ENCODE results near the gene MT1X.

MT1X gene

DNA sequence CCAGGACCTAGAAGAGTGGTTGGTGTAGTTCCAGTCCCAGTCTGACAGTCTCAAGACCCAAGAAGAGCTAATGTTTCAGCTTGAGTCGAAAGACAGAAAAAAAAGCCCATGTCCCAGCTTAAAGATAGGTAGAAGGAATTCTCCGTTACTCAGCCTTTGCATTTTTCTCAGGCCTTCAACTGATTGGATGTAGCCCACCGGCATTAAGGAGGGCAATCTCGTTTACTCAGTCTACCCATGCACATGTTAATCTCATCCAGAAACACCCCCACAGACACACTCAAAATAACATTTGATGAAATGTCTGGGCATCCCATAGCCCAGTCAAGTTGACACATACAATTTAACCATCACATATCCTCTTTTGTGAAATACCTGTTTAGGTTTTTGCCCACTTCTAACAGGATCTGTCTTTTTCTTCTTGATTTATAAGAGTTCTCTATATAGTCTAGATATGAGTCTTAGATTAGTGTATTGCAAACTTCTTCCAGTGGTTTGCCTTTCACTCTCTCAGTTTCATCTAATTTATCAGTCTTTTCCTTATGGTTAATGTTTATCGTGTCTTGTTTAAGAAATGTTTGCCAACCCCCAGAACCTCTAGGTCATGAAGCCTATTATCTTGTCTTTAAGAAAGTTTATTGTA lies 40.1 kb downstream of the MT1X start:
- no peak overlapping the region for H3K4me2 ChIP-seq (ENCODE audit: low read depth, low read length)
- no peaks in the 10 kb centered on the region for H3K27me3 ChIP-seq (replicated peaks; ENCODE audit: insufficient read depth, low read length)
- TF ChIP-seq EZH2phosphoT487 (IDR thresholded peaks at IDR 0.05; ENCODE audit: low read length) (no peak), EZH2 (optimal IDR thresholded peaks at IDR 0.05; ENCODE audit: low read depth, low read length) (no peak)
- TF ChIP-seq, protein P1, sequence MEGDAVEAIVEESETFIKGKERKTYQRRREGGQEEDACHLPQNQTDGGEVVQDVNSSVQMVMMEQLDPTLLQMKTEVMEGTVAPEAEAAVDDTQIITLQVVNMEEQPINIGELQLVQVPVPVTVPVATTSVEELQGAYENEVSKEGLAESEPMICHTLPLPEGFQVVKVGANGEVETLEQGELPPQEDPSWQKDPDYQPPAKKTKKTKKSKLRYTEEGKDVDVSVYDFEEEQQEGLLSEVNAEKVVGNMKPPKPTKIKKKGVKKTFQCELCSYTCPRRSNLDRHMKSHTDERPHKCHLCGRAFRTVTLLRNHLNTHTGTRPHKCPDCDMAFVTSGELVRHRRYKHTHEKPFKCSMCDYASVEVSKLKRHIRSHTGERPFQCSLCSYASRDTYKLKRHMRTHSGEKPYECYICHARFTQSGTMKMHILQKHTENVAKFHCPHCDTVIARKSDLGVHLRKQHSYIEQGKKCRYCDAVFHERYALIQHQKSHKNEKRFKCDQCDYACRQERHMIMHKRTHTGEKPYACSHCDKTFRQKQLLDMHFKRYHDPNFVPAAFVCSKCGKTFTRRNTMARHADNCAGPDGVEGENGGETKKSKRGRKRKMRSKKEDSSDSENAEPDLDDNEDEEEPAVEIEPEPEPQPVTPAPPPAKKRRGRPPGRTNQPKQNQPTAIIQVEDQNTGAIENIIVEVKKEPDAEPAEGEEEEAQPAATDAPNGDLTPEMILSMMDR (IDR thresholded peaks at IDR 0.05; ENCODE audit: low read length) = no peak
- no peak overlapping the region for H3K9ac ChIP-seq (ENCODE audit: low read length)
- no peak overlapping the region for H3K4me3 ChIP-seq (ENCODE audit: low read length)
- no peaks in the 10 kb centered on the region for H3K4me1 ChIP-seq (ENCODE audit: low read length)
- no peaks in the 10 kb centered on the region for H4K20me1 ChIP-seq (ENCODE audit: insufficient read depth, low read length)
- no peak overlapping the region for H3K27ac ChIP-seq (ENCODE audit: low read length)
- H2AFZ ChIP-seq (ENCODE audit: low read length) = no peak overlapping the region
- H3K36me3 ChIP-seq (replicated peaks; ENCODE audit: insufficient read depth, low read length) = no peaks in the 10 kb centered on the region
- H3K79me2 ChIP-seq (ENCODE audit: low read length) = no peaks in the 10 kb centered on the region
- no peak for DNase-seq
- no peaks in the 10 kb centered on the region for H3K9me2 ChIP-seq (replicated peaks; ENCODE audit: insufficient read depth, low read length)
- no peaks in the 10 kb centered on the region for H3F3A ChIP-seq (ENCODE audit: insufficient read depth, low read length)
- H3K9me3 ChIP-seq (replicated peaks; ENCODE audit: insufficient read depth, low read length) = no peaks in the 10 kb centered on the region

DNA sequence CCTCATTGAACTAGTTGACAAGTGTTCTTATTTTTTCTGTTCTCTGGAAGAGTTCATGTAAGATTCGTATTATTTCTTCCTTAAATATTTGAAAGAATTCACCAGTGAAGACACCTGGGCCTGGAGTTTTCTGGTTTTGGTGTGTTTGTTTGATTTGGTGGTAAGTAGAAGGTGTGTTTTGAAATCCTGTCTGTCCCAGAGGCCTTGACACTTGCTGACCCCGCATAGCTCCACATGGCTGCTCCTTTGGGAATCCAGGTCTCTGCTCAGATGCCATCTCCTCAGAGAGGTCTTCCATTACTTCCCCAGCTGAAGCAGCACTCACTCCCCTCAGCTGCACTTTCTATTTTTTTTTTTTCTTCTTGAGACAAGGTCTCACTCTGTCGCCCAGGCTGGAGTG lies 41.9 kb downstream of the MT1X start:
- Histone ChIP-seq H3K36me3 (replicated peaks; ENCODE audit: insufficient read depth, low read length) (no peaks in the 10 kb centered on the region), H3K27ac (ENCODE audit: low read length) (no peak overlapping the region), H3K4me1 (ENCODE audit: low read length) (no peaks in the 10 kb centered on the region), H3K79me2 (ENCODE audit: low read length) (no peaks in the 10 kb centered on the region), H3K4me3 (ENCODE audit: low read length) (no peak overlapping the region), H3K9ac (ENCODE audit: low read length) (no peak overlapping the region), H3F3A (ENCODE audit: insufficient read depth, low read length) (no peaks in the 10 kb centered on the region), H4K20me1 (ENCODE audit: insufficient read depth, low read length) (no peaks in the 10 kb centered on the region), H3K4me2 (ENCODE audit: low read depth, low read length) (no peak overlapping the region), H2AFZ (ENCODE audit: low read length) (no peak overlapping the region), H3K27me3 (replicated peaks; ENCODE audit: insufficient read depth, low read length) (no peaks in the 10 kb centered on the region), H3K9me3 (replicated peaks; ENCODE audit: insufficient read depth, low read length) (no peaks in the 10 kb centered on the region), H3K9me2 (replicated peaks; ENCODE audit: insufficient read depth, low read length) (no peaks in the 10 kb centered on the region)
- DNase-seq = no peak
- TF ChIP-seq EZH2phosphoT487 (IDR thresholded peaks at IDR 0.05; ENCODE audit: low read length) (no peak), EZH2 (optimal IDR thresholded peaks at IDR 0.05; ENCODE audit: low read depth, low read length) (no peak)
- TF ChIP-seq, protein P1 (IDR thresholded peaks at IDR 0.05; ENCODE audit: low read length) = no peak

DNA sequence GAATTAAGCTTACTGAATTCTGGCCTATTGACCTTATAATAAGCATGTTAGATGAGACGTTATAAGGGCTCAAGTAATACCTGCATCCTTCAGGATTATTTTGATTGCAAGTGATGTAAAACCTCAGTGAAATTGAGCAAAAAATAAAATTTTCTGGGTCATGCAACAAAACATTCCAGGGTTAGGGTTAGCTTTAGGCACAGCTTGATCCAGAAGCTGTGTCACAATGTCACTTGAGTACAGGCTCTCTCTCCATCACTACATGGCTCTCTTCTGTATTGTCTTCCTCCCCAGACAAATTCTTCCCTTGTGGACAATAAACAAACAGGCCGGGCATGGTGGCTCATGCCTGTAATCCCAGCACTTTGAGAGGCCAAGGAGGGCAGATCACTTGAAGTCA lies 44.0 kb downstream of the MT1X start:
- H4K20me1 ChIP-seq (ENCODE audit: insufficient read depth, low read length) = no peaks in the 10 kb centered on the region
- H3K4me2 ChIP-seq (ENCODE audit: low read depth, low read length) = no peak overlapping the region
- H3F3A ChIP-seq (ENCODE audit: insufficient read depth, low read length) = no peaks in the 10 kb centered on the region
- no peaks in the 10 kb centered on the region for H3K9me3 ChIP-seq (replicated peaks; ENCODE audit: insufficient read depth, low read length)
- H3K4me1 ChIP-seq (ENCODE audit: low read length) = peaks cover 5% of the 10 kb centered on the region; the same call in 1 of the 2 replicates
- no peak overlapping the region for H2AFZ ChIP-seq (ENCODE audit: low read length)
- H3K36me3 ChIP-seq (replicated peaks; ENCODE audit: insufficient read depth, low read length) = no peaks in the 10 kb centered on the region
- H3K27me3 ChIP-seq (replicated peaks; ENCODE audit: insufficient read depth, low read length) = no peaks in the 10 kb centered on the region
- H3K9ac ChIP-seq (ENCODE audit: low read length) = no peak overlapping the region
- H3K4me3 ChIP-seq (ENCODE audit: low read length) = no peak overlapping the region
- no peak overlapping the region for H3K27ac ChIP-seq (ENCODE audit: low read length)
- TF ChIP-seq EZH2phosphoT487 (IDR thresholded peaks at IDR 0.05; ENCODE audit: low read length) (no peak), EZH2 (optimal IDR thresholded peaks at IDR 0.05; ENCODE audit: low read depth, low read length) (no peak)
- TF ChIP-seq, protein P1 (IDR thresholded peaks at IDR 0.05; ENCODE audit: low read length) = no peak
- H3K9me2 ChIP-seq (replicated peaks; ENCODE audit: insufficient read depth, low read length) = no peaks in the 10 kb centered on the region
- DNase-seq = no peak
- peaks cover 13% of the 10 kb centered on the region for H3K79me2 ChIP-seq (ENCODE audit: low read length)

All from MM.1S (cell line).